AG04450 (cell line): ENCODE measurements around the gene TMEM238. TPM values are rescaled to one million over a fixed set of nuclear protein-coding genes. Genes with fewer than 3 reads are reported as not detected.

Source experiments
- CTCF ChIA-PET: fragments of 300-600, 350-600 bp; formaldehyde crosslinking; extraction: SDS; loops from one replicate; lab custom pipeline; 2022; ENCODE audit warnings: antibody characterized with exemption, inconsistent platforms; lab: Charles Lee
- POLR2A ChIA-PET: fragments of 350-600 bp; formaldehyde crosslinking; extraction: SDS; loops from one replicate; lab custom pipeline; 2021; ENCODE audit warnings: antibody characterized with exemption, inconsistent platforms; lab: Yijun Ruan, JAX
- DNase-seq: peaks from one replicate; pipeline ENCODE4 v3.0.0-alpha.2; 2011; ENCODE audit warnings: low read depth, low spot score
- H3K27ac ChIP-seq: one replicate; pipeline ENCODE4 v1.5.1; 2012; ENCODE audit warnings: low read depth, low read length, control low read depth
- H3K27me3 ChIP-seq: one replicate; pipeline ENCODE4 v1.6.0; 2012; ENCODE audit warnings: low read length; ENCODE audit not compliant: control insufficient read depth, insufficient read depth
- H3K4me3 ChIP-seq: 2 replicates; pipeline ENCODE4 v1.5.1; 2011; ENCODE audit warnings: mild to moderate bottlenecking, low read depth, low read length, control low read depth
- H3K9me3 ChIP-seq: 2 replicates; pipeline ENCODE4 v1.5.1; 2012; ENCODE audit warnings: low read length; ENCODE audit not compliant: control insufficient read depth, insufficient read depth
- CTCF ChIP-seq: IDR thresholded peaks from 2 replicates; pipeline ENCODE4 v1.5.1; 2011; ENCODE audit warnings: low read depth, low read length, control low read depth, inconsistent platforms
- polyA plus RNA-seq: library from polyadenylated mRNA; depleted of rRNA; stranded (reverse); fragments of >200 nt; gene quantifications from 2 replicates; pipeline ENCODE4 v1.2.3, GENCODE V29; 2011

TMEM238 gene
- polyA plus RNA-seq, 1 experiment, result not detected

GRCh38 chr19:55368106-55368505, 16.0 kb downstream of the TMEM238 start:
- POLR2A ChIA-PET, result interaction anchor here (0.5 to 3.0 kb wide), 6 partner anchors 16 to 210 kb away, joined by 3 to 27 read pairs (median 12); partner anchors contain the start of genes KMT5C, TMEM238, TNNI3 and UBE2S
- Histone ChIP-seq H3K27me3 (no peaks in the 10 kb centered on the region), H3K27ac (peak overlapping the region; percentile 75), H3K4me3 (peak overlapping the region; percentile 62), H3K9me3 (no peaks in the 10 kb centered on the region; the same call in 1 of the 2 replicates)
- no peak for TF ChIP-seq CTCF
- no peak for DNase-seq
- CTCF ChIA-PET, result no interaction called here

GRCh38 chr19:55366790-55367189, 17.3 kb downstream of the TMEM238 start:
- ChIA-PET CTCF (no interaction called here), POLR2A (no interaction called here)
- Histone ChIP-seq H3K27me3 (no peaks in the 10 kb centered on the region), H3K4me3 (no peak overlapping the region), H3K9me3 (no peaks in the 10 kb centered on the region; the same call in 1 of the 2 replicates), H3K27ac (no peak overlapping the region)
- TF ChIP-seq CTCF, result no peak
- no peak for DNase-seq

GRCh38 chr19:55365964-55366363, 18.1 kb downstream of the TMEM238 start:
- no peak for DNase-seq
- H3K9me3 ChIP-seq, result no peaks in the 10 kb centered on the region; the same call in 1 of the 2 replicates
- ChIA-PET POLR2A (no interaction called here), CTCF (no interaction called here)
- no peak for TF ChIP-seq CTCF
- H3K27me3 ChIP-seq, result no peaks in the 10 kb centered on the region
- H3K27ac ChIP-seq, result no peak overlapping the region
- H3K4me3 ChIP-seq, result no peak overlapping the region

GRCh38 chr19:55365245-55365644, 18.8 kb downstream of the TMEM238 start:
- Histone ChIP-seq H3K27ac (no peak overlapping the region), H3K27me3 (no peaks in the 10 kb centered on the region), H3K4me3 (no peak overlapping the region), H3K9me3 (no peaks in the 10 kb centered on the region; the same call in 1 of the 2 replicates)
- CTCF ChIA-PET, result no interaction called here
- TF ChIP-seq CTCF, result no peak
- DNase-seq, result no peak
- POLR2A ChIA-PET, result interaction anchor here (0.5 kb wide), 1 partner anchor 37 kb away, joined by 7 read pairs; no protein-coding TSS in a partner anchor

GRCh38 chr19:55362990-55363716, 20.9 kb downstream of the TMEM238 start, which contains the start of gene GARIN5B:
Gene GARIN5B (minus strand): TSS chr19:55363260. CDS start chr19:55363066, 194 bp downstream.
- CTCF ChIA-PET, result no interaction called here
- no peak within 1 kb of the TSS for H3K4me3 ChIP-seq
- no peak for DNase-seq
- TF ChIP-seq CTCF, result no peak
- no peak within 1 kb of the TSS for H3K27ac ChIP-seq
- H3K9me3 ChIP-seq, result peaks cover 4% of the 10 kb centered on the region; the same call in 1 of the 2 replicates
- POLR2A ChIA-PET, result interaction anchor here (0.9 to 2.2 kb wide), 6 partner anchors 11 to 222 kb away, joined by 3 to 10 read pairs (median 4); partner anchors contain the start of genes KMT5C, TMEM238 and UBE2S
- H3K27me3 ChIP-seq, result peaks cover 1% of the 10 kb centered on the region
